COLO829 (cell line): ENCODE results near the gene TAF1B.

Experiments used
- DNase-seq: peaks from one replicate; pipeline ENCODE4 v3.0.0; 2012; ENCODE audit warnings: low spot score

TAF1B gene

GRCh38 chr2:9941996-9942390, 98.7 kb downstream of the TAF1B start:
- DNase-seq, result no peak

- DNase-seq, result no peak
Measured at GRCh38 chr2:9944330-9944758, 101.1 kb downstream of the TAF1B start.

DNA sequence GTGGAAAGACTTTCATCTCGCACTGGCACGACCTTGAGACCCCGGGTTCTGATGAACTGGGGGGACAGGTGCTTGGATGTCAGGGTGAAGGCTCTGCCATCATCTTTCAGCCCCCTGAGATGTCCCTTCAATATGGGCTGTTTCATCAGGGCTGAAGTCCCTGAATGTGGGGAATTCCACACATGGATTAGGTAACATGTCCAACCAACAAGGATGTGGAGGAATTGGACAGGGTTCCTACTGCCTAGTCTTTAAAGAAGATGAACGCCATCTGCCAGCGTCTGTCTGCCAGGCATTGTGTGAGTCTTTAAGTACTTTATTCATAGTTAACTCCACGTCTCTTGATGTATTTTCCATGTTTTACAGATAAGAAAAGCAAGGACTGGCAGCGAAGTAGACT, 102.3 kb downstream of the TAF1B start:
- DNase-seq, result no peak

DNA sequence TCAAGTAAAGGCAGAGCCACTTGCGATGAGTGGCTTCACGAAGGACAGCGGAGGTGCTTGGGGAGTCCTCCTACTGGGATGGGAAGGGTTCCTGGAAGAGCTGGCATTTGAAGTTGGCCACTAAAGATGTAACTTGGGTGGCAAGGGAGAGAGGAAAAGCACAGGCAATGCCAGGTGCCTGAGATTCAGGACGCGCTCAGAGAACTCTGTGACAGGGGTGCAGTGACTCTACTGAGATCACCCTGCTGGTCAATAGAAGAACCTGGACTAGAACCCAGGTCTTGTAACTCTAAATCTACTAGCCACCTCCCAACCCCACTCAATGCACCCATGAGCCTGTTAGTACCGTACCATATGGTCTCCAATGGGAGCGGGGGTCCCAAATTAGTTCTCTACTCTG, 102.8 kb downstream of the TAF1B start:
- DNase-seq, result no peak

- no peak for DNase-seq
Measured at GRCh38 chr2:9946818-9947217, 103.5 kb downstream of the TAF1B start.

DNA sequence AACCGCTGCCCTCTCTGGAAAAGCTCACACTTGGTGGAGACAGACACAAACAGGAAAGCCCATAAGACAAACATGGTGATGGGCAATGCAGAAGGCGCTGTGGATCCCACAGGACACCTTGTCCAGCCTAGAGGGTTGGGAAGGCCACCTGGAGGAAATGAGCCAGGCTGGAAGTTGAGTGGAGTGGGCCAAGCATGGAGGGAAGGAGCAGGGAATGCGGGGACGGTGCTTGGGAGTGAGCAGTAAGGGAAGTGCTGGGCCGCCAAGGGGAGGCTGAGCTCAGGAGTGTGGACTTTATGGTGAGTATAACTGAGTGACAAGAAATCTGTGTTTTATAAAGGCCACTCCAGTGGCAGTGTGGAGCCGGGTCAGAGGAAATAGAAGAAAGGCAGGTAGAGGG, 105.4 kb downstream of the TAF1B start:
- DNase-seq, result no peak

- DNase-seq, result no peak
Measured at GRCh38 chr2:9949239-9949991, 106.1 kb downstream of the TAF1B start.

DNA sequence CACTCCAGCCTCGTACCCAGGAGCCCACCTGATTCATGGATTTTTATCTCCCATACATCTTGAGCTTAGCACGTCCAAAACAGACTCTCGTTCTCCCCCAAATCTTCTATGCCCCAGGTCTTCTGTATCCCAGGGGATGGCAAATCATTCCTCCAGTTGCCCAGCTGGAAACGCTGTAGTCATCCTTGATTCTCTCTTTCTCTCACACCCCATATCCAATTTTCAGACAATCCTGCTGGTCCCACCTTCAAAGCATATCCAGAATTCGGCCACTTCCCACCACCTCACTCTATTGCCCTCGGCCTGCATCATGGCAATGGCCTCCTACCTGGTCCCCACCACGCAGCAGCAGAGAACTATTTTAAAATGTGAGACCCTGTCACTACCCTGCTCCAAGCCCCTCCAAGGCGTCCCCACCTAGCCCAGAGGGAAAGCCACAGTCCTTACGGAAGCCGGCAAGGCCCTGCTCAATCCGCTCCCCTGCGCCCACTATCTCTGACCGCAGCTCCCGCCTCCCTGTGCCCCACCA, 106.8 kb downstream of the TAF1B start:
- no peak for DNase-seq

GRCh38 chr2:9950521-9951271, 107.4 kb downstream of the TAF1B start:
- no peak for DNase-seq

- DNase-seq, result no peak
Measured at GRCh38 chr2:9951272-9951521, 107.9 kb downstream of the TAF1B start.

DNA sequence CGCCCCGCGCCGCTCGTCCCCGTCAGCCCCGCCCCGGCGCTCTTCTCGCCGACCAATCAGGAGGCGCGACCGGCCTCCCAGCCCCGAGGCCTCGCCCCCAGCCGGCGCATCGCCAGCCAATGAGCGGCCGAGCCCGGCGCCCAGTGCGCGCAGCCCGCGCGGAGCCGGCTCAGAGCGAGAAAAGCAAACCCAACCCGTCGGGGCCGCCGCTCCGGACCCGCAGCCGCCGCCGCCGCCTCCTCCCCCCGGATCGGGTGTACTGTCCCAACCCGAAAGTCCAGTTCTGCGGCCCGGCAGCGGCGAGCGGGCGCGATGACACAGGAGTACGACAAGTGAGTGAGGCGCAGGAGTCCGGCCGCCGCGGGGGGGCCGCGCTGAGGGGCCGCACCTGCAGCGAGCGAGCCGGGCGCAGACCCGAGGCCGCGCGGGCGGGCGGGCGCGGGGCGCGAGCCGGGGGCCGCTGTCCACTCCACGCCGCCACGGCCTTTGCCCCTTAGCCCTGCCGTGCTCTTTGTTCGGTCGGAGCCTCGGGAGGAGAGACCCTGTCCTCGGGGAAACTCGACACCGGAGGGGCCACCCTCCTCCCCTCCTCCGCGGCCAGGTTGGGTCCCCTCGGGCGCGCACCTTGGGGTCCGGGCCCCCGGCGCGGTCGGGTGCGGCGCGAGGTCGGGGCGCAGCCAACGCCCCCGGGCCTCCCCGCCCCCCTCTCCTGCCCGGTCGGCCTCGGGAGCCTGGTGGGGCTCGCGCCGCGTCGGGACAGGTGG, 108.4 kb downstream of the TAF1B start, which contains the start of gene GRHL1:
TSS of gene GRHL1 (plus strand) at position 172 of the 764 bp plus-strand sequence. CDS start at position 313, 141 bp downstream.
- peak; percentile 92 for DNase-seq

- no peak for DNase-seq
Measured at GRCh38 chr2:9952286-9952737, 109.0 kb downstream of the TAF1B start.

- no peak for DNase-seq
Measured at GRCh38 chr2:9952856-9953503, 109.7 kb downstream of the TAF1B start.

DNA sequence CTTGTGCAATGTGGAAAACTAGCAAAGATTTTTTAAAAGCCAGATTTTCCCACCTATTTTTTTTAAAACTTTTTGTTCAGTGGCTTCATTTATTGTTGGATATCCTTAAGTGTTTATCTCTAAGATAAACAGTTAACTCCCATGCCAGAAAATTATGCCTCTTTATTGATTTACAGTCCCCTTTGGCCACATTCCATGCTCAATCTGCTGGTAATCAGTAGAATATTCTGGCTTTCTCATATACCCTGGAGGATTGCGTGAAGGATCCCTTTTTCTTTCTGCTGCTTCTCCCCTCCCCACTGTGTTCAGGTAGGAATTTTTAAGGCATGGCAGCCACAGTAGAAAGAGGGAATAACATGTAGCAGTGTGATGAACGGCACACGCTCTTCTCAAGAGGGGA, 110.9 kb downstream of the TAF1B start:
- DNase-seq, result no peak

DNA sequence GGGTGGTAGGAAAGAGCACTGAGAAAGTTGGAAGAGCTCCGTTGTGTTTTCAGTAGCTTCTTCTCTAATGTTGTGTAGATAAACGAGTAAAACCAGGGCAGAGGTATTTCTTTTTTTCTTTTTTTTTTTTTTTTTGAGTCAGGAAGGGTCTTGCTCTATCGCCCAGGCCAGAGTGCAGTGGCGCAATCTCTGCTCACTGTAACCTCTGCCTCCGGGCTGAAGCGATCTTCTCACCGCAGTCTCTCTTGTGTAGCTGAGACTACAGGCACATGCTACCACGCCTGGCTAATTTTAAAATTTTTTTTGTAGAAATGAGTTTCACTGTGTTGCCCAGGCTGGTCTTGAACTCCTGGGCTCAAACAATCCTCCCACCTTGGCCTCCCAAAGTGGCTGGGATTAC, 114.8 kb downstream of the TAF1B start:
- no peak for DNase-seq

- no peak for DNase-seq
Measured at GRCh38 chr2:9959262-9959661, 116.0 kb downstream of the TAF1B start.

DNA sequence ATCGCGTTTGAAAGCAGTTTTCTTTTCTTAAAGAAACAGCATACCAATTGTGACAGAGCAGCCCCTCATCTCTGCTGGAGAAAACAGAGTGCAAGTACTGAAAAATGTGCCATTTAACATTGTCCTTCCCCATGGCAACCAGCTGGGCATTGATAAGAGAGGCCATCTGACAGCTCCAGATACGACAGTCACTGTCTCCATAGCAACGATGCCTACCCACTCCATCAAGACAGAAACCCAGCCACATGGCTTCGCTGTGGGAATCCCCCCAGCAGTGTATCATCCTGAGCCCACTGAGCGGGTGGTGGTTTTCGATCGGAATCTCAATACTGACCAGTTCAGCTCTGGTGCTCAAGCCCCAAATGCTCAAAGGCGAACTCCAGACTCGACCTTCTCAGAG, 117.7 kb downstream of the TAF1B start:
- no peak for DNase-seq

GRCh38 chr2:9964334-9964980, 121.2 kb downstream of the TAF1B start:
- DNase-seq, result no peak

DNA sequence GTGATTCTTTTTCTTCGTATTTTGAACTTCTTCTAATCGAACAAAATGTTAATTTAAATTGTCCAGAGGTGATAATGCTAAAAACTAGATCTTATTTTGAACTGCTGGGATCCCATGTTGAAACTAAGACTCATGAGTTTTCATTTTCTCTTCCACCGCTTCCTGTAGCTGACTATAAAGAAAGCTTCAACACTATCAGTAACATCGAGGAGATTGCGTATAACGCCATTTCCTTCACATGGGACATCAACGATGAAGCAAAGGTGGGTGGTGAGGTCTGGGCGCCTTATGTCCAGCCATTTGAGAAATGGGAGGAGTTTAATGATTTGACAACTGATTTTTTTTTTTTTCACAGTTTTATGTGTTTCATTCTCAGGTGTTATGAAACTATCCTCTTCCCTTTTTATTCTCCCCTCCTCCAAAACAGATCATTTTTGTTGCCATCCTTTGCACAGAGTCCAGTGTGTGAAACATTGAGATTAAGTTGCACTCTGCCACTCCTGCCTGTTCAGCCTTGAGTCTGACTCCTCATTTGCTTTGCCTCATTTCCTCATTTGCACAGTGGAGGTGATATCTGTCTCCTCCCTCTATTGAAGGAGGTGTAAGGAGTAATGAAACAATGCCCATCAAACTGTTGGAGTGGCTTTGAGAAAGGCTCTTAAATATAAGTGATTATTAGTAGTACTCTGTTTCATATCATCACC, 122.0 kb downstream of the TAF1B start:
- DNase-seq, result no peak

DNA sequence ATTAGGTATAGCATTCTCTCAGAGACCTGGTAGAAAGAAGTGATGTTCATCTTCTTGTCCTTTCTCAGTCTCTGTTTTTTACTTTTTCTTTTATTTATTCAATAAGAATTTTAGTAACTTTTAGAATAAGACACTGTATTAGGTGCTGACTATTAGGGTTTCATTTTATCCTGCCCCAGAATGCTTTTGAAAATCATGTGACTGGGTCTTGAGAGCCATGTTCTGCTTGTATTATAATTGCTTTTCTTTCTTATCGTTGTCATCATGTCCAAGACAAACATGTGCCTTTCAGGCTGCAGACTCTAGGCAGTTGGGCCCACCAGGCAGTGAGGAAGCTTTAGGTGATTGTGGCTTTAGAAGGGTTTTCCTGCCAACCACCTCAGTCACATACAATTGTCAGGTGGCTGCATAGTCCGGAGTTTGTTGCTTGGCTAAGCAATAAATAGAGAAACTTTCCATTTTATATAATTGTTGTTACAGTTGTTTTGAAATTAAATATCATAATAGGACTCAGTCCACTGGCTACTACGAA, 123.3 kb downstream of the TAF1B start:
- DNase-seq, result no peak
